ENCODE results near the gene KREMEN1. TPM values are rescaled to one million over a fixed set of nuclear protein-coding genes. Genes with fewer than 3 reads are reported as not detected.

Gene KREMEN1
- total and polyA plus RNA-seq, 9 of the 15 experiments (the other 6 are each of a cell fraction or from before 2014, with no cell fraction given) = 0.69 to 11.5 (median 4.3) TPM

DNA sequence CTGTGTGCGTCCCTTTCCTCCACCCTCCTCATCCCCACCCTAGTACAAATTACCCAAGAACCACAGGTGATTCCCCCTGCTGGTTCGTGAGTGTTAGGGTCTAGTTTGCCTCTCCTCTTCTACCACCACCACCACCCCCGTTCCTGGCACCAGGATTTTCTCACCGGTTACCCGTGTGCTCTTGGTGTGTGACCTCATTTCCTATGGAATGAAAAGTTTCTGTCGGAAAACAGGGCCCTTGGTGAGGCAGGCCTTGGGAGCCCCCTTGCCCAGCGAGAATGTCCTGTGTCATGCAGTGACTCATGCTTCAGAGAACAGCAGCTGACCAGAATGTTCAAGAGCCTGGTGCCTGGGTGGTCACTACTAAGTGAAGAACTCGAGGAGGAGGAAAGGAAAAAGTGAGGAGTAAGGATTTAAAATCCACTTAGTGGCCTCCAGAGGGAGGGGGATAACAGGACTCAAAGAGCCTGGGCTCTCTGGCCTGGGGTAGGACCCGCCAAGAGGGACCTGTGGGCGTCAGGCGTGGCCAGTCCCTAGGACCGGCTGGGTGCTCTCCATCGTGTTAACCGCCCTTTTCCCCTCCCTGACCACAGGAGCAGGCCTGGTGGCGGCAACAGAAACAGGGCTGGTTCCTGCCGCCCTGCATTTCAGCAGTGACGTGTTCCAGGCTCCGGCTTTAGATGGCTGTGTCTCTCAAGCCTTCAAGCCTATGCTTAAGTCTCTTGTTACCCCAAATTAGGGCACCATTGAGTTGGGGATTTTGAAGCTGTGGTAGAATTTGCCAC is 41.4 kb upstream of the KREMEN1 start (continued):
- TF ChIP-seq, protein P1, sequence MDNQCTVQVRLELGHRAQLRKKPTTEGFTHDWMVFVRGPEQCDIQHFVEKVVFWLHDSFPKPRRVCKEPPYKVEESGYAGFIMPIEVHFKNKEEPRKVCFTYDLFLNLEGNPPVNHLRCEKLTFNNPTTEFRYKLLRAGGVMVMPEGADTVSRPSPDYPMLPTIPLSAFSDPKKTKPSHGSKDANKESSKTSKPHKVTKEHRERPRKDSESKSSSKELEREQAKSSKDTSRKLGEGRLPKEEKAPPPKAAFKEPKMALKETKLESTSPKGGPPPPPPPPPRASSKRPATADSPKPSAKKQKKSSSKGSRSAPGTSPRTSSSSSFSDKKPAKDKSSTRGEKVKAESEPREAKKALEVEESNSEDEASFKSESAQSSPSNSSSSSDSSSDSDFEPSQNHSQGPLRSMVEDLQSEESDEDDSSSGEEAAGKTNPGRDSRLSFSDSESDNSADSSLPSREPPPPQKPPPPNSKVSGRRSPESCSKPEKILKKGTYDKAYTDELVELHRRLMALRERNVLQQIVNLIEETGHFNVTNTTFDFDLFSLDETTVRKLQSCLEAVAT (IDR thresholded peaks at IDR 0.05) = no peak
- TF ChIP-seq ZBTB7A (IDR thresholded peaks at IDR 0.05; ENCODE audit: borderline replicate concordance, control insufficient read depth, low read depth, low read length) (peak; percentile 64; the same call in 1 of the 2 replicates), SMARCB1 (IDR thresholded peaks at IDR 0.05; ENCODE audit: insufficient read length, low read depth) (no peak), FOXP1 (CRISPR knock-in tag; IDR thresholded peaks at IDR 0.05) (no peak), MCM2 (IDR thresholded peaks at IDR 0.05; ENCODE audit: low read depth) (no peak), NUFIP1 (IDR thresholded peaks at IDR 0.05; ENCODE audit: partially characterized antibody) (no peak), KLF1 (tag; IDR thresholded peaks at IDR 0.05) (no peak), GATA2 (CRISPR knock-in tag; IDR thresholded peaks at IDR 0.05) (no peak)
- TF ChIP-seq, protein P2, sequence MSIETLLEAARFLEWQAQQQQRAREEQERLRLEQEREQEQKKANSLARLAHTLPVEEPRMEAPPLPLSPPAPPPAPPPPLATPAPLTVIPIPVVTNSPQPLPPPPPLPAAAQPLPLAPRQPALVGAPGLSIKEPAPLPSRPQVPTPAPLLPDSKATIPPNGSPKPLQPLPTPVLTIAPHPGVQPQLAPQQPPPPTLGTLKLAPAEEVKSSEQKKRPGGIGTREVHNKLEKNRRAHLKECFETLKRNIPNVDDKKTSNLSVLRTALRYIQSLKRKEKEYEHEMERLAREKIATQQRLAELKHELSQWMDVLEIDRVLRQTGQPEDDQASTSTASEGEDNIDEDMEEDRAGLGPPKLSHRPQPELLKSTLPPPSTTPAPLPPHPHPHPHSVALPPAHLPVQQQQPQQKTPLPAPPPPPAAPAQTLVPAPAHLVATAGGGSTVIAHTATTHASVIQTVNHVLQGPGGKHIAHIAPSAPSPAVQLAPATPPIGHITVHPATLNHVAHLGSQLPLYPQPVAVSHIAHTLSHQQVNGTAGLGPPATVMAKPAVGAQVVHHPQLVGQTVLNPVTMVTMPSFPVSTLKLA (conservative IDR thresholded peaks at IDR 0.05) = 0 out of 4 replicates have a peak, but pooled peaks of 1 of the 2 experiments have one; percentile 26
- TF ChIP-seq, protein P3, sequence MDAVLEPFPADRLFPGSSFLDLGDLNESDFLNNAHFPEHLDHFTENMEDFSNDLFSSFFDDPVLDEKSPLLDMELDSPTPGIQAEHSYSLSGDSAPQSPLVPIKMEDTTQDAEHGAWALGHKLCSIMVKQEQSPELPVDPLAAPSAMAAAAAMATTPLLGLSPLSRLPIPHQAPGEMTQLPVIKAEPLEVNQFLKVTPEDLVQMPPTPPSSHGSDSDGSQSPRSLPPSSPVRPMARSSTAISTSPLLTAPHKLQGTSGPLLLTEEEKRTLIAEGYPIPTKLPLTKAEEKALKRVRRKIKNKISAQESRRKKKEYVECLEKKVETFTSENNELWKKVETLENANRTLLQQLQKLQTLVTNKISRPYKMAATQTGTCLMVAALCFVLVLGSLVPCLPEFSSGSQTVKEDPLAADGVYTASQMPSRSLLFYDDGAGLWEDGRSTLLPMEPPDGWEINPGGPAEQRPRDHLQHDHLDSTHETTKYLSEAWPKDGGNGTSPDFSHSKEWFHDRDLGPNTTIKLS (IDR thresholded peaks at IDR 0.05; ENCODE audit: borderline replicate concordance, low read depth) = no peak
